Frontal cortex (tissue), 4 donors: ENCODE results near the gene STPG1. TPM values are rescaled to one million over a fixed set of nuclear protein-coding genes. Genes with fewer than 3 reads are reported as not detected.

Experiments
- DNase-seq, 2 donors: peaks; one replicate each; pipeline ENCODE4 v3.0.0; 2012; ENCODE audit warnings: low spot score in 2 of 2
- FAIRE-seq: peaks from 2 replicates; lab custom pipeline; 2012; peaks lifted over from hg19 to GRCh38; lab: Jason Lieb, UNC
- total RNA-seq: library from RNA; depleted of rRNA; stranded (reverse); fragments of >200 nt; gene quantifications from one replicate; pipeline ENCODE4 v1.2.3, GENCODE V29; 2014
- donor health status: control.
- donor health status: control.
- donor health status: control.

STPG1 gene
- total RNA-seq, 1 donor from 2014 or later: 2.9 TPM

- FAIRE-seq (no peak), DNase-seq (no peak)
Observed at GRCh38 chr1:24435782-24436365, 22.3 kb upstream of the STPG1 start.

GRCh38 chr1:24427545-24427862 is 13.9 kb upstream of the STPG1 start:
- FAIRE-seq: no peak

GRCh38 chr1:24426744-24427544 is 13.4 kb upstream of the STPG1 start:
- DNase-seq: no peak
- FAIRE-seq: no peak

More at GRCh38 chr1:24427545-24427862, 13.9 kb upstream of the STPG1 start:
- no peak for DNase-seq

- no peak for FAIRE-seq
- no peak for DNase-seq
Observed at GRCh38 chr1:24425922-24426321, 12.3 kb upstream of the STPG1 start.

GRCh38 chr1:24425441-24425840 is 11.9 kb upstream of the STPG1 start:
- FAIRE-seq (no peak), DNase-seq (no peak)

GRCh38 chr1:24424990-24425389 is 11.4 kb upstream of the STPG1 start:
- no peak for FAIRE-seq
- DNase-seq: no peak

GRCh38 chr1:24424207-24424606 is 10.6 kb upstream of the STPG1 start:
- FAIRE-seq (no peak), DNase-seq (no peak)

GRCh38 chr1:24421502-24421901 is 7.9 kb upstream of the STPG1 start:
- DNase-seq (no peak), FAIRE-seq (no peak)

- DNase-seq (no peak), FAIRE-seq (no peak)
Observed at GRCh38 chr1:24420547-24420946, 7.0 kb upstream of the STPG1 start.

GRCh38 chr1:24418898-24419628 is 5.5 kb upstream of the STPG1 start:
- peak in 1 of 2 donors; percentile 10 for DNase-seq
- no peak for FAIRE-seq

- FAIRE-seq (no peak), DNase-seq (no peak)
Observed at GRCh38 chr1:24417681-24418080, 4.1 kb upstream of the STPG1 start.

GRCh38 chr1:24416666-24417391 is 3.2 kb upstream of the STPG1 start:
- FAIRE-seq: no peak

GRCh38 chr1:24415910-24416665 is 2.5 kb upstream of the STPG1 start:
- DNase-seq (no peak), FAIRE-seq (no peak)

More at GRCh38 chr1:24416666-24417391, 3.2 kb upstream of the STPG1 start:
- DNase-seq: no peak

GRCh38 chr1:24415334-24415909 is 1.8 kb upstream of the STPG1 start, which contains the start of gene NIPAL3:
TSS of gene NIPAL3 (plus strand) at chr1:24415802. CDS start at chr1:24419548, 3,746 bp downstream.
- peak; percentile 60 to 82 for DNase-seq
- FAIRE-seq: no peak

GRCh38 chr1:24414775-24415333 is 1.3 kb upstream of the STPG1 start:
- no peak for DNase-seq
- no peak for FAIRE-seq

GRCh38 chr1:24412408-24412807 is 1.2 kb downstream of the STPG1 start:
- DNase-seq (no peak), FAIRE-seq (no peak)

GRCh38 chr1:24411963-24412362 is 1.6 kb downstream of the STPG1 start:
- FAIRE-seq (no peak), DNase-seq (no peak)

GRCh38 chr1:24410750-24411149 is 2.8 kb downstream of the STPG1 start:
- FAIRE-seq: no peak

GRCh38 chr1:24409535-24409934 is 4.0 kb downstream of the STPG1 start:
- FAIRE-seq (no peak), DNase-seq (no peak)

More at GRCh38 chr1:24410750-24411149, 2.8 kb downstream of the STPG1 start:
- no peak for DNase-seq
